Adrenal gland (tissue), 12 donors: ENCODE results near the gene HIBADH. TPM values are rescaled to one million over a fixed set of nuclear protein-coding genes. Genes with fewer than 3 reads are reported as not detected.

Experiments
- DNase-seq, 7 donors: peaks; one replicate each; pipeline ENCODE4 v3.0.0-alpha.2; 2019 to 2020
- H3K27ac ChIP-seq, 5 donors: fragments of 200-600 bp; sonication (generic) in 4 of 5; 1 replicate in 3 of 5; 2 replicates in 2 of 5; pipeline versions ENCODE4 v1.5.1 to v1.8.0; 2016 to 2020; ENCODE audit warnings: mild to moderate bottlenecking in 1 of 5
- H3K27me3 ChIP-seq: fragments of 200-600 bp; 2 replicates; pipeline ENCODE4 v1.8.0; 2021
- H3K36me3 ChIP-seq, 2 donors: fragments of 200-600 bp; replicated peaks in 1 of 2; 1 replicate in 1 of 2; 2 replicates in 1 of 2; pipeline versions ENCODE4 v1.5.1 to v1.8.0; 2018 to 2022
- H3K4me1 ChIP-seq, 2 donors: fragments of 200-600 bp; replicated peaks in 1 of 2; 1 replicate in 1 of 2; 2 replicates in 1 of 2; pipeline versions ENCODE4 v1.5.1 to v1.8.0; 2018 to 2021
- H3K4me3 ChIP-seq, 4 donors: fragments of 200-600 bp; sonication (generic) in 3 of 4; one replicate each; pipeline ENCODE4 v1.5.1; 2016 to 2018
- H3K9me3 ChIP-seq, 3 donors: fragments of 200-600 bp; sonication (generic) in 1 of 3; replicated peaks in 1 of 3; 1 replicate in 2 of 3; 2 replicates in 1 of 3; pipeline versions ENCODE4 v1.5.1 to v1.8.0; 2016 to 2021
- POLR2A ChIP-seq, 2 donors: fragments of 450-650 bp; IDR thresholded peaks; one replicate each; pipeline ENCODE4 v1.6.1; 2017; ENCODE audit warnings: antibody characterized with exemption in 2 of 2, mild to moderate bottlenecking in 2 of 2, moderate library complexity in 1 of 2
- WGBS, 4 donors: extraction: QIAGEN DNeasy Blood & Tissue Kit in 2 of 4; methylation state at CpG; one replicate each; pipeline versions ENCODE4 v1.1.5 to v1.1.7; 2013 to 2017; 5-methylcytosine and 5-hydroxymethylcytosine counted together
- intact Hi-C, 2 donors: fragments of 100-400 bp; cut with DNase I; formaldehyde crosslinking; loops; one replicate each; pipeline versions ENCODE4 v1.14.1 to v1.15.0; 2022 to 2023
- polyA plus RNA-seq, 3 donors: library from polyadenylated mRNA; stranded (reverse); fragments of 200-250 nt in 2 of 3; fragments of 350-450 nt in 1 of 3; fragmentation: Illumina TruSeq in 1 of 3; extraction: RNeasy Lipid Tissue Mini Kit (QIAGEN cat#74804) in 1 of 3; gene quantifications; one replicate each; pipeline ENCODE4 v1.2.3, GENCODE V29; 2013 to 2014
- total RNA-seq, 9 donors: library from RNA; depleted of rRNA in 4 of 9; stranded (reverse); fragments of >200 nt in 4 of 9; fragments of 120-200 nt in 1 of 9; fragmentation: NEBNext Ultra II Directional in 1 of 9; extraction: Animal tissue kit (Norgen Biotek cat#: 25700) in 1 of 9; gene quantifications; one replicate each; pipeline versions ENCODE4 v1.1.0 to v1.2.4, GENCODE V29; 2013 to 2023
- TF ChIP-seq, protein P1 (sequence below), 6 experiments: fragments of 450-650 bp in 4 of 6; fragments of 200-600 bp in 2 of 6; sonication (generic) in 1 of 6; IDR thresholded peaks; 1 replicate in 5 of 6; 2 replicates in 1 of 6; pipeline versions ENCODE4 v1.5.1 to v1.8.0; 2016 to 2021; ENCODE audit warnings: antibody characterized with exemption in 6 of 6, mild to moderate bottlenecking in 2 of 6, moderate library complexity in 1 of 6
- donor health status: healthy with polysubstance abuse.
- donor health status: Bipolar disorder and iron deficiency.
- donor health status: DM: yes; HTN: yes; CAD: no.
- donor health status: DM: no; HTN: no; CAD: no.
- donor health status: DM: no; HTN: no; CAD: no.
- donor health status: DM: yes; HTN: yes; CAD: no.

HIBADH gene
- total and polyA plus RNA-seq, 12 donors: 42.9 to 227 (median 130) TPM

DNA sequence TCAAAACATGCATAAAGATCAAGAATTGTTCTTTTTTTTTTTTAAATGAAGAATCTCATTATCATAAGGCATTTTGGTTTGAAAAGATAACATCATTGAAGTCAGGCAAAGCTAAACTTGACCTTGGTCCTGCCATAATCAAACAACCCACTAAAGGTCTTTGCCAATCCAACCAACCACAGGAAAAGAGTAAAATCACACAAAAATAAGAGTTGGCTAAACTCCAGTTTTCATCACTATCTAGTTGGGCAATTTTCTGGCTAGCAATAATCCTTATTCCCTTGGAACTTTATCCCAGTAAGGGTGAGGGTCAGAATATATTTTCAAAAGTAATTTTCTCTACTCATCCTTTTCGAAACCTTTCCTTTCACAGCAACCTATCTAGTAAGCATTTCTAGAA, 62.4 kb downstream of the HIBADH start:
- WGBS, 4 donors: 81 to 90% (median 85%) methylated on average over 1 of the region's 1 CpG
- no peak for TF ChIP-seq POLR2A (IDR thresholded peaks at IDR 0.05)
- TF ChIP-seq, protein P1, sequence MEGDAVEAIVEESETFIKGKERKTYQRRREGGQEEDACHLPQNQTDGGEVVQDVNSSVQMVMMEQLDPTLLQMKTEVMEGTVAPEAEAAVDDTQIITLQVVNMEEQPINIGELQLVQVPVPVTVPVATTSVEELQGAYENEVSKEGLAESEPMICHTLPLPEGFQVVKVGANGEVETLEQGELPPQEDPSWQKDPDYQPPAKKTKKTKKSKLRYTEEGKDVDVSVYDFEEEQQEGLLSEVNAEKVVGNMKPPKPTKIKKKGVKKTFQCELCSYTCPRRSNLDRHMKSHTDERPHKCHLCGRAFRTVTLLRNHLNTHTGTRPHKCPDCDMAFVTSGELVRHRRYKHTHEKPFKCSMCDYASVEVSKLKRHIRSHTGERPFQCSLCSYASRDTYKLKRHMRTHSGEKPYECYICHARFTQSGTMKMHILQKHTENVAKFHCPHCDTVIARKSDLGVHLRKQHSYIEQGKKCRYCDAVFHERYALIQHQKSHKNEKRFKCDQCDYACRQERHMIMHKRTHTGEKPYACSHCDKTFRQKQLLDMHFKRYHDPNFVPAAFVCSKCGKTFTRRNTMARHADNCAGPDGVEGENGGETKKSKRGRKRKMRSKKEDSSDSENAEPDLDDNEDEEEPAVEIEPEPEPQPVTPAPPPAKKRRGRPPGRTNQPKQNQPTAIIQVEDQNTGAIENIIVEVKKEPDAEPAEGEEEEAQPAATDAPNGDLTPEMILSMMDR (IDR thresholded peaks at IDR 0.05): no peak
- no peaks in the 10 kb centered on the region for H3K36me3 ChIP-seq
- H3K4me1 ChIP-seq: no peaks in the 10 kb centered on the region
- no peak overlapping the region for H3K27ac ChIP-seq
- no peak for DNase-seq
- H3K9me3 ChIP-seq: no peaks in the 10 kb centered on the region
- intact Hi-C loops: no loop called here
- H3K4me3 ChIP-seq: no peak overlapping the region
- no peaks in the 10 kb centered on the region for H3K27me3 ChIP-seq

DNA sequence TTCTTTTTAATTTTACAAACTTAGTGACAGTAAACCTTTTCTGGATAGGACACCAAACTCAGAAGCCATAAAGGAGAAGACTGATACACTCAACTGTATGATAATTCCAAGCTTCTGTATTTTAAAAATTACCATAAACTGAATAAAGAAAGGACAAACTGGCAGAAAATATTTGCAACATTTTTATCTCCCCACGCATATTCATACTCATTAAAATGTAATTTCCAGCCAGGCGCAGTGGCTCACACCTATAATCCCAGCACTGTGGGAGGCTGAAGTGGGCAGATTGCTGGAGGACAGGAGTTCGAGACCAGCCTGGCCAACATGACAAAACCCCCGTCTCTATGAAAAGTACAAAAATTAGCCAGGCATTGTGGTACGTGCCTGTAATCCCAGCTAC, 67.7 kb downstream of the HIBADH start:
- TF ChIP-seq, protein P1 (IDR thresholded peaks at IDR 0.05): no peak
- no peak for TF ChIP-seq POLR2A (IDR thresholded peaks at IDR 0.05)

DNA sequence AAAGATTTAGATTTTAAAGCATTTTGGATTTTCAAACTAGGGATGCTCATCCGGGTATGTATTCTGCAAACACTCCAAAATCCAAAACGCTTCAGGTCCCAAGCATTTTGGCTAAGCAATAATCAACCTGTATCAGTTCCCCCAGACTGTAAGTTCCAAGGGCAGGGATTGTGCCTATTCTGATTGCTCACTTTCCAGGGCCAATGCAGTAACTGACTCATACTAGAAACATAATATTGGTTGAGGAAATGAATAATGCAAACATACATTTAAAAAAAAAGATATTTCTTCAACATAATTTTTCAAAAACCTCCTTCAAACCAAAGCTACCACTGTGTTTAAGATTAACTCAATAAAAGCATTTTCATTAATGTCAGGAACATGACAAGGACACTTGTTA, 69.5 kb downstream of the HIBADH start:
- 75 to 92% (median 89%) methylated on average over 2 of the region's 2 CpGs for WGBS, 4 donors
- peaks cover 0 to 7% of the 10 kb centered on the region in 2 donors for H3K4me1 ChIP-seq
- no peaks in the 10 kb centered on the region for H3K36me3 ChIP-seq
- intact Hi-C loops: loop anchor here in 1 of 2 donors (10.0 kb wide), 1 partner anchor 378 kb away; no protein-coding TSS in a partner anchor
- no peaks in the 10 kb centered on the region for H3K27me3 ChIP-seq
- H3K4me3 ChIP-seq: no peak overlapping the region
- H3K9me3 ChIP-seq: no peaks in the 10 kb centered on the region
- DNase-seq: no peak
- TF ChIP-seq POLR2A (IDR thresholded peaks at IDR 0.05): no peak
- TF ChIP-seq, protein P1 (IDR thresholded peaks at IDR 0.05): no peak
- no peak overlapping the region for H3K27ac ChIP-seq

More for the DNA sequence above, 67.7 kb downstream of the HIBADH start:
- H3K9me3 ChIP-seq: no peaks in the 10 kb centered on the region
- H3K4me1 ChIP-seq: peaks cover 0 to 7% of the 10 kb centered on the region in 2 donors
- H3K27me3 ChIP-seq: no peaks in the 10 kb centered on the region
- no peaks in the 10 kb centered on the region for H3K36me3 ChIP-seq
- H3K4me3 ChIP-seq: no peak overlapping the region
- DNase-seq: no peak
- WGBS, 4 donors: 97 to 98% (median 98%) methylated on average over 5 of the region's 5 CpGs
- intact Hi-C loops: loop anchor here in 1 of 2 donors (10.0 kb wide), 1 partner anchor 380 kb away; no protein-coding TSS in a partner anchor
- no peak overlapping the region for H3K27ac ChIP-seq

DNA sequence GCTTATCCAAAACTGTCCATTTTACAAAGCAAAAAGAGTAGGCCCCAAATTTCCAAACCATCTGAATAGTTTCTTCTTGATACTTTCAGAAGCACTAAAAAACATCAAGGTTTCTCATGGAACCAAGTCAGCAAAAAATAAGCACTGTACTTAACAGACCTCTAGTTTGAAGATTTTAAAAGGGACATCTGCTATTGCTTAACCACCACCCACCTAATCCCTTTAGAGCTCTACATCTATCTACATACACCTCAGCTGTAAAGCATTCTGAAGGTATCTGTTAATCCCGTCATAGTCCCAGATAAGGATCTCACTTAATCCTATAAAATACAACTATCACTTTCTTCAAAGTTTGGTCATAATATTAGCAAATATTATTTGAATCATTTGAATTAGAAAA, 72.3 kb downstream of the HIBADH start:
- intact Hi-C loops: loop anchor here in 1 of 2 donors (10.0 kb wide), 1 partner anchor 376 kb away; no protein-coding TSS in a partner anchor
- no peak overlapping the region for H3K4me3 ChIP-seq
- 0 to 73% (median 0%) methylated on average over 1 of the region's 1 CpG for WGBS, 4 donors

More for the DNA sequence above, 72.3 kb downstream of the HIBADH start:
- no peak for DNase-seq
- Histone ChIP-seq H3K27me3 (no peaks in the 10 kb centered on the region), H3K4me1 (peaks cover 0 to 7% of the 10 kb centered on the region in 2 donors), H3K36me3 (no peaks in the 10 kb centered on the region), H3K27ac (no peak overlapping the region), H3K9me3 (no peaks in the 10 kb centered on the region)
- no peak for TF ChIP-seq POLR2A (IDR thresholded peaks at IDR 0.05)
- TF ChIP-seq, protein P1 (IDR thresholded peaks at IDR 0.05): no peak
